Bronchial epithelial cell (primary cell): ENCODE data around the gene NR1H3. TPM values are rescaled to one million over a fixed set of nuclear protein-coding genes. Genes with fewer than 3 reads are reported as not detected.

ENCODE experiments used
- DNase-seq: peaks from one replicate; pipeline ENCODE4 v3.0.0-alpha.2; 2010; ENCODE audit warnings: low read depth
- FAIRE-seq: peaks from 2 replicates; lab custom pipeline; 2011; peaks lifted over from hg19 to GRCh38; lab: Jason Lieb, UNC
- H3K27me3 ChIP-seq: 2 replicates; pipeline ENCODE4 v1.5.1; 2011; ENCODE audit warnings: low read length; ENCODE audit not compliant: control insufficient read depth, insufficient read depth
- H3K36me3 ChIP-seq: 2 replicates; pipeline ENCODE4 v1.5.1; 2011; ENCODE audit warnings: low read length; ENCODE audit not compliant: control insufficient read depth, insufficient read depth
- H3K4me3 ChIP-seq: 2 replicates; pipeline ENCODE4 v1.5.1; 2011; ENCODE audit warnings: mild to moderate bottlenecking, low read depth, low read length, control low read depth
- CTCF ChIP-seq: IDR thresholded peaks from 2 replicates; pipeline ENCODE4 v1.5.1; 2011; ENCODE audit warnings: mild to moderate bottlenecking, moderate library complexity, low read length, control low read depth, inconsistent platforms; ENCODE audit not compliant: insufficient read depth, severe bottlenecking
- total RNA-seq: library from RNA; depleted of rRNA; stranded (reverse); fragments of >200 nt; gene quantifications from 2 replicates; pipeline ENCODE4 v1.2.1, GENCODE V29; 2014

NR1H3 gene
- total RNA-seq, 1 donor from 2014 or later: 9.5 TPM

GRCh38 chr11:47216121-47216798 is 41.5 kb upstream of the NR1H3 start:
- TF ChIP-seq CTCF: no peak
- DNase-seq: peak; percentile 84

GRCh38 chr11:47220401-47220821 is 37.4 kb upstream of the NR1H3 start:
- FAIRE-seq (no peak), DNase-seq (peak; percentile 69)
- no peak for TF ChIP-seq CTCF
- Histone ChIP-seq H3K36me3 (peaks cover 11% of the 10 kb centered on the region), H3K27me3 (no peaks in the 10 kb centered on the region), H3K4me3 (no peak overlapping the region)

More at GRCh38 chr11:47216121-47216798, 41.5 kb upstream of the NR1H3 start:
- Histone ChIP-seq H3K27me3 (no peaks in the 10 kb centered on the region), H3K4me3 (peak overlapping the region; percentile 57), H3K36me3 (peaks cover 5% of the 10 kb centered on the region)
- no peak for FAIRE-seq

DNA sequence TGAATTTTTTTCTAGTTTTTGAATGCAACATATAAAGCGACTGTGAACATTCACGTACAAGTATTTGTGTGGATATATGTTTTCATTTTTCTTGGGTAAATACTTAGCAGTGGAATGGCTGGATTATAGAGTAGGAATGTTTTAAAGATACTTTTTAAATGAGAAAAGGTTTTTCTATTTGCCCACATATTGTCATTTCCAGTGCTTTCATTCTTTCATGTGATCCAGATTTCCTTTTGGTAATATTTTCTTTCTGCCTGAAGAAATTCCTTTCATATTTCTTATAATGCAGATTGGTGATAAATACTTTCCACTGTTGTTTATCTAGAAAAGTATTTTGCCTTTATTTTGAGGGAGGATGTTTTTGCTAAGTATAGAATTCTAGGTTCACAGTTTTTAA is 35.1 kb upstream of the NR1H3 start:
- H3K36me3 ChIP-seq: peaks cover 13% of the 10 kb centered on the region
- H3K27me3 ChIP-seq: no peaks in the 10 kb centered on the region
- FAIRE-seq (no peak), DNase-seq (no peak)
- no peak for TF ChIP-seq CTCF
- no peak overlapping the region for H3K4me3 ChIP-seq

- Histone ChIP-seq H3K4me3 (no peak overlapping the region), H3K27me3 (no peaks in the 10 kb centered on the region), H3K36me3 (peaks cover 10% of the 10 kb centered on the region)
- no peak for TF ChIP-seq CTCF
- DNase-seq: no peak
- no peak for FAIRE-seq
Measured at GRCh38 chr11:47225552-47226400, 32.0 kb upstream of the NR1H3 start.

DNA sequence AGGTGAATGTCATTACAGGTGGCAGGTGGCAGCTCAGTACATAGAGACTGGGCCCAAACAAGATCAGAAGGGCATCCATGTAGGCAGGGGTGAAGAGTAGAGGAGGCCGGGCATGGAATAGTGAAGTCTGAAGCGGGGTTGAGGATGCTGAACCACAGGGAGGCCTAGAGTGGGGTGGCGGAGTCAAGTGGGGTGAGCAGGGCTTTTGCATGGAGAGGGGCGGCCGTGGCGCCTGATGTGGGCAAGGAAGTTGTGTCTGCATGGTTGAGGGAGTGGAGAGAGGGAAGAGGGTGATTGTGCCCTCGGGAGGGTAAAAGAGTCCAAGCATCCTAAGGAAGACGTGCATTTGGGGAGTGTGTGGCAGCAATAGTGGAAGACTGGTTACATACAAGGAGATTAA is 28.6 kb upstream of the NR1H3 start:
- no peak for TF ChIP-seq CTCF
- Histone ChIP-seq H3K27me3 (no peaks in the 10 kb centered on the region), H3K4me3 (no peak overlapping the region), H3K36me3 (peaks cover 9% of the 10 kb centered on the region)
- FAIRE-seq (no peak), DNase-seq (no peak)
